ENCODE results near the gene GJB1.

DNA sequence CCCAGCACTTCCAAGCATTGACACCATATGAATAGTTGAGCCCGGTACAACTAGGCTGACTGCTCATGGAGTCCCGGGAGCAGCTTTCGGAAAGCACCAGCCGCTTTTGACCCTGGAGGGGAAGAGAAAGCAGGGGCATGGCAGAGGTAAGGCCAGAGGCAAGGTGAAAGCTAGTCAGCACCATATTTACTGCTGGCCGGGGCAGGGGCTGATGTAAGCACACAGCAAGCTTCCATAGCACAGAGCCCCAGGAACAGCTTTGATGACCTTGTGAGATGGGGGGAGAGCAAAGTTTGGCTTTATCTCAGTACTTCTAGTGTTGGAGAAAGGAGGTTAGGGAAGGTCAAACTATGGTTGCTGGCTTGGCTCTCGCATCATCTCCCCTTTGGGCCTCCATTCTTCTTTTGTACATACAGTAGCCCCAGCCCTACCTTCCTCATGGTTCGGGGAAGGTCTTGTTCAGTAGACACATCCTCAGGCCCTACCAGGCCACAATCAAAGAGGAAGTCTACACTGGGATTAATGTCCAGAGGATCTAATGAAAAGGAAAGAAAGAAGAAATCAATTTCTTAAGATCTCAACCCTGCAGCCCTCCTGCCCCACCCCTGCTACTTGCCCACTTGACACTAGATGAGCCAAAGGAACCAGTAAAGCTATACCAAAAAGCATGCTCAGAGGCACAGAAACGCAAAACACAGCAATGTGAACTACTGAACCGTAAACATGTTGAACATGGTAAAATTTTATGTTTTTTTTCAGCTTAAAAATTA lies 21.5 kb downstream of the GJB1 start:
- TF ChIP-seq CTCF (IDR thresholded peaks at IDR 0.05; ENCODE audit: low read length) (no peak), EZH2 (IDR thresholded peaks at IDR 0.05; ENCODE audit: borderline replicate concordance, low read length) (no peak)
